HG02610 (cell line): ENCODE measurements around the gene UNCX.

ENCODE experiments used
- ATAC-seq: cut with Tn5 transposase; IDR thresholded peaks from one replicate; pipeline ENCODE4 v1.9.1; 2021; ENCODE audit warnings: mild to moderate bottlenecking, moderate library complexity; ENCODE audit not compliant: unreplicated experiment

UNCX gene

DNA sequence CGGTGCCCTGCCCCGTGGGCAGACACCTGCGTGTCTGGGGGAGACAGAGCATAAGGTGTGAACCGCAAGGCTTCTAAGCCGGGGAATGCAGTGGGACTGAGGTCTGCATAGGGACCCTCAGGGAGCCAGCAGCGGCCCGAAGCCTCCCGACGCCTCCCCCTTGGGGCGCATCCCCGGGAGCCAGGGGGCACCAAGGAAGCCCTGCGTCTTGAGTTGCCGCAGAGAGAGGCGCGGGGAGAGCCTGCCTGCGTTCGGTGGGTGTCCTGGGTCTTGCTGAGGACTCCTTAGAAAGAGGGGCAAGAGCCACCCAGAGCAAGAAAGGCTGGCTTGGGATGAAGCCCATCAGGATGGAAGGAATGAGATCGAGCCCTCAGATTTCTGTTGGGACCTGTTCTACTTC, 18.2 kb upstream of the UNCX start:
- no peak for ATAC-seq

DNA sequence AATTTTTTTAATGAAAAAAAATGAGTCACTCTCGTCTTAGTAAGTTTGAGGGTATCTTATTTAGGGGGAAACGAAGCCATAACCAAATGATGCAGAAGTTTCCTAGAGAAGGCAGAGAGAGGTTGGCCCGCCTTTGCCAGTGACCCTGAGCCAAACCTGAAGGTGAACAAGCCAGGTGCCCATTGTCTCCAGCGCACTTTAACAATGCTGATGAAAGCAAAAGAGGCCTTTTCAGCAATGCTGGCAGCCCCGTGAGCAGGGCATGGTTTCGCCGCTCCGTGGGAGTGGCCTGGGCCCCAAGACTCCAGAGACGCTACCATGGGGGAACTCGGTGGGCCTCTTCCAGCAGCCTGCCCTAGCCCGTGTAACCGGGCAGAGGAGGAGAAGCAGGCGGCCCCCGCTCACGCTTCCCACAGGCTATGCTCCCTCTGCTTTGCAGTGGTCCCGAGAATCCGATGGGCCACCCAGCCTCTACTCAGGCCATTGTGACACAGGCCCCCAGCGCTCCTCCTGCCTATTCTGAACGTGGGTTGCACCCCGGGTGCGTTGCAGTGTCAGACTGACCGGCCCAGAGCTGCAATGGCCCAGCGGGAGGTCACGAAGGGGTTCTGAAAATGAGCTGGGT, 14.0 kb upstream of the UNCX start:
- ATAC-seq, result no peak

- ATAC-seq, result no peak
Observed at GRCh38 chr7:1219498-1219897, 13.2 kb upstream of the UNCX start.

GRCh38 chr7:1220000-1220726, 12.5 kb upstream of the UNCX start:
- no peak for ATAC-seq

DNA sequence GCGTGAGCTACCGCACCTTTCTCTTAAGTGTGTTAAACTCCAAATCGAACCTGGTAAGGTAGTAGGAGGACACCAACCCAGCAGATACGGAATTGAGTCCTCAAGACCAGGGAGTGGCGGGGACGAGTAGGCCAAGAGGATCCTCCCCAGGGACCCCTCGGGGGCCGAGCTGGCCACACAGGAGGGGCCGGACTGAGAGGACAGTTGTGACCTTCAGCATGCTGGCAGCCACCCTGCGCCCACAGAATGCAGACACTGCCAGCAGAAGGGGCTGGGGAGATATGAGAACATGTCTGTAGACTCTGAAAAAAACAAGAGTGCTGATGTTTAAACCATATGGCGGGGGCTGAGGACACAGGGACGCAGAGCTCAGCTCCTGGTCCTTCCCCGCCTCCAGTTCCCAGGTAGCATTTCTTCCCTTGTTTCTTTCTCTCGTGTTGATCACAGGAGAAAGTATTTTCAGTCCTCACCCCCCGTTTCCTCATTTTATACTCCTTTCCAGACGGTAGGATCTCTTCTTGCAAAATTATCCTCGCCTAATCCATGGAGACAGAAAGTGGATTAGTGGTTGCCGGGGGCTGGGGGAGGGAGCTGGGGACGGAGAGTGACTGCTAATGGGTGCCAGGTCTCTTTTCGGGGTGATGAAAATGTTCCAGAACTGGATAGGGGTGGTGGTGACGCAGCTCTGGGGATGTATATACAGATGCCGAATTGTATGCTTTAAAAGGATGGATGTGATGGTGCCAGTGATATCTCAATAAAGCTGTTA, 11.5 kb upstream of the UNCX start:
- no peak for ATAC-seq

DNA sequence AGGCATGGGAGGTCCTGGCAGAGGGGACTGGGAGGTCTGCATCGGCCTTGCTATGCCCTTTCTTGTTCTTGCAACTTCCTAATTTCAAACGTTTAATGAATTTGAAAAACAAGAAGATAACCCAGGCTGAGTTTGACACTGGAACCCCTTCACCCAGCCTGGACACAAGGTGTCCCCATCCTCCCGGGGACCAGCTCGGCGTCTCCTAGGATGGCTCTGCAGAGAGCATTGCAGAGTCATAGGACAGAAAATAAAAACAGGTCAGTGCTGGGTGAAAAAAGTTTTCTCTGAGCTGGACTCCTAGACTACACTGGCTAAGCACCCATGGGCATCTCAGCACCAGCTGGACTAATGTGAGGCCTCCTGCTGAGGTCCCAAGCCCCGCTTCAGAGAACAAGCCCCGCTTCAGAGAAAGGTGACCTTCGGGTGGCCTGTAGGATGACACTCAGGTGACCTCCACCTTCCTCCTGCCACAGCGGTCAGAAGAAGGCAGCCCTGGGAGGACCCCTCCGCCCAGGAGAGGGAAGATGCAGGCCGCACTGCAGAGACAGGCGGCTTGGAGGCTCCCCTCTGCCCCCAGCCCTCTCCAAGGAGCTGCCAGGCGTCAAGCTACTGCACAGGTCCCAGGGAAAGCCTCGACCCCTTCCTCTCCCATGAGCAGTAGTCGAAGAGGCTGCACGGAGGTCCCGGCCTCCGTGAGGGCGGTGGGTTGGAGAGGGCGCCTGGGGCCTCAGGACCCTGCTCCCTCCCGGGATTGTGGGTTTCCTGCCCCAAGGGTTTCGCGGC, 9.3 kb upstream of the UNCX start:
- no peak for ATAC-seq

DNA sequence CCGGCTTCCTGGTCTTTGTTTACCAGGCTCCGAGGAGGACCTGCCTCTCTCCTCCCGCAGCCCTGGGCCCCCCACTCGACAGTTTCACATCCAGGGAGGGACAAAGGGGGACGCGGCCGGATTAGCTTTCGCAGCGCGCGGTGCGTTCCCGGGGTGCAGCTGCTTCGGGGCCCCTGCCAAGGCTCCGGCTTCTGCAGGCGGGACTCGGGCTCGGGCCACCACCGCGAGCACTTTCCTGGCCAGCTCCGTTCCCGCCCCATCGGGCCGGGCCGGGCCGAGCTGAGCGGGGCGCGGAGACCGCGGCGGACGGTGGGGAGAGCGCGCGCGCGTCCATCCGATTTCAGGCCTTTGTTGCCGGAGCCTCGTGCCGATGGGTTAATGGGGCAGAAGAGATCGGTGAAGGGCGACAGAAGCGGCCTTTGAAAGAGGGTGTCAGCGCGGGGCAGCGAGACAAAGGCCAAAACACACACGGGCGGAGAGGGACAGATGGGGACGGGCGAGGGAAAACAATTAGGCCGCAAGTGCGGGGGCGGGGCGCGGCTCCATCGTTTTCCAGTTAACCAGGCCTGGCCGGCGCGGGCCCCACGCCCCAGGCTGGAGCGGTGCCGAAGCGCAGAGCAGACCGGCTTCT, 8.5 kb upstream of the UNCX start:
- no peak for ATAC-seq

DNA sequence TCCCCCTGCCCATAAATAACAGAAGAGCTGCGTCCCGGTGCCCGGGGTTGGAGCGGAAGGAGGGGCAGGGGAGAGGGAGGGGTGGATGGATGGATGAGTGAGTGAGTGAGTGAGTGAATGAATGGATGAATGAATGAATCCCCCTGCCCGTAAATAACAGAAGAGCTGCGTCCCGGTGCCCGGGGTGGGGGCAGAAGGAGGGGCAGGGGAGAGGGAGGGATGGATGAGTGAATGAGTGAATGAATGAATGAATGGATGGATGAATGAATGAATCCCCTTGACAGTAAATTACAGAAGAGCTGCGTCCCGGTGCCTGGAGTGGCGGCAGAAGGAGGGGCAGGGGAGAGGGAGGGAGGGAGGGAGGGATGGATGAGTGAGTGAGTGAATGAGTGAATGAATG, 7.6 kb upstream of the UNCX start:
- no peak for ATAC-seq

GRCh38 chr7:1225441-1226185, 7.1 kb upstream of the UNCX start:
- no peak for ATAC-seq

GRCh38 chr7:1226186-1226901, 6.3 kb upstream of the UNCX start:
- no peak for ATAC-seq

- ATAC-seq, result no peak
Observed at GRCh38 chr7:1227071-1227804, 5.4 kb upstream of the UNCX start.

- ATAC-seq, result no peak
Observed at GRCh38 chr7:1227814-1228544, 4.7 kb upstream of the UNCX start.

DNA sequence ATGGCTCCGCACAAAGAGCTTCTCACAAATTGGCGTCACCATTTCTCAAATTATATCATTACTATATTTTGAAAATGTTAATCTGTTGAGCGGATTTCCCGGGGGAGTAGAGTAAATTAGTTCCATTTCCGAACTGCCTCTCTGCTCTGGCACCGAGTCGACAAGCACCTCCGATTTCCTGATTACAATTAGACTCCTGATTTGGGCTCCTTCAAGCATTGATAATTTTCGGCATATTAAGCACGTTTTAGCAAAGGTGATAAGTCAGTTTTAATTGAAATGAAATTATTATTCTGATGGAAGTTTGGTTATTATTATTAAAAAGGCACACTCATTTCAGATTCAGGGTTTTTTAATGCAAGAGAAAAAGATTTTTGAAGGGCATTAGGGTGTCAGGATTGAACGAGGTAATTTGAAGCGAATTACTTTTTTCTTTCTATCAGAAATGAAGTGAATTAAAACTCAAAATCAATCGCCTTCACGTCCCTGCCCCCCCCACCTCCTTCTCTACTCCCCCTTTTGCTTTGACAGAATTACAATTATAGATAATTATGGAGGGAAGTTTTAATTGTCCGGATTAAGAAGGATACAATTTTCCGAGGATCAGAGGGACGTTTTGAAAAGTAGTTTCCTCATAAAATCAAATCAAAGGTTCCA, 4.0 kb upstream of the UNCX start:
- no peak for ATAC-seq

- no peak for ATAC-seq
Observed at GRCh38 chr7:1229202-1229947, 3.3 kb upstream of the UNCX start.

DNA sequence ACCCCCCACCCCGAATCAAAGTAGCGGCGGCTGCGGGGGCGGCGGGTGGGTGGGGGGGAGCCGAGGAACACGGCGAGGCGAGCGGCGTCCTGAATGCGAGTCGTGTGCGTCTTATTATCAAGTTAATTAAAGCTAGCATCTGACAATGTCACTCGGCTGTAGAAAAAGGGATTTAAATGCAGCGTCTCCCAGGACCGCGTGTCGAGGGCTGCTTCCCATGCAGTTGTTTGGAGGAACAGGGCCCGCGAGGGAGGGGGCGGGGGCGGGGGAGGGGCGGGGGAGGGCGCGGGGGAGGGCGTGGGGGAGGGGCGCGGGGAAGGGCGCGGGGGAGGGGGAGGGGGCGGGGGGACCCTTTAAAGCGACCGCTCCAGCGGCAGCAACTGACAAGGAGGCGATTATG, 2.7 kb upstream of the UNCX start:
- ATAC-seq, result no peak

DNA sequence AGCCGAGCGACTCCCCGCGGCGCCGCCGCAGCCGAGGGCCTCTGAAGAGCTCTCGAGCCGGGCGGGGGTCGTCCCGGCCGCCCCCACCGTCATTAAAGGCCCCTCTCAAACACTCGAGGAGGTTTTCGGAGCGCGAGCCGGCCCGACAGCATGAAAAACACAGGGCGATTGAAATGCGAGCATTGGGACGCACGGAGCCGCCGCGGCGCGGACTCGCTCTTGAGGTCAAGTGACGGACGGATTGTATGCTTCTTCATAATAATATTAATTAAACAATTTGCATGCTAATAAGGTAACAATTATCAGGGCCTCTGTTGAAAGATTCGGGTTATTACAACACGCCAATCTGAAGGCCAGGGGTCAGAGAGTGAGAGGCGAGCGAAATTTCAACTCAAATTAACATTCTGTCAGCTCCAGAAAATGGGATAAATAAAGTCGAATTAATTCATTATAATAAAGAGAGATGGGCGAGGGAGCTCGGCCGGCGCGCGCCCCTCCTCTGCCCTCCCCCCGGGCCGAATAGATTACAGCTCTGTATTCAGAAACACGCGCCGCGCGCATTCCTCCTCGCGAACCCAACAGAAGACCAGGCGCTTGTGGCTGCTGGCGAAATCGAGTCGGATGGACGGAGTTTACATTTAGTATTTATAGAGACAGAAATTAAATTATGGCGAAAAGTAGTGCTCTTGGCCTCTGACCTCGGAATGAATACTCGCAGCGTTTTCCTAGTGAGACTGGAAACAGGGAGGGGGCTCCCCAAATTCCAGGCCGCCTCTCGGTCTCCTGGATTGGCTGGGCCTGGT, 2.1 kb upstream of the UNCX start:
- no peak for ATAC-seq
